Esophagus (tissue), 2 donors: Measurements from ENCODE around the gene WTAP. TPM values are rescaled to one million over a fixed set of nuclear protein-coding genes. Genes with fewer than 3 reads are reported as not detected.
"Not testable (repeated sequence)": the region's sequence is repeated elsewhere in the genome, so short reads cannot be mapped to it uniquely, and the experiment has no call there.

Experiments used
- H3K27ac ChIP-seq, 2 donors: one replicate each; pipeline ENCODE4 v1.5.1; 2013; ENCODE audit warnings: low read depth in 2 of 2, mild to moderate bottlenecking in 2 of 2, inconsistent platforms in 1 of 2, low read length in 1 of 2, moderate library complexity in 1 of 2
- H3K27me3 ChIP-seq, 2 donors: one replicate each; pipeline ENCODE4 v1.6.1; 2013; ENCODE audit warnings: low read length in 2 of 2, control low read depth in 1 of 2, mild to moderate bottlenecking in 1 of 2; ENCODE audit not compliant: insufficient read depth in 2 of 2, control insufficient read depth in 1 of 2
- H3K36me3 ChIP-seq, 2 donors: one replicate each; pipeline ENCODE4 v1.6.1; 2013; ENCODE audit warnings: low read length in 1 of 2; ENCODE audit not compliant: control insufficient read depth in 2 of 2, insufficient read depth in 2 of 2
- H3K4me1 ChIP-seq, 2 donors: one replicate each; pipeline ENCODE4 v1.6.1; 2013; ENCODE audit warnings: low read length in 1 of 2; ENCODE audit not compliant: control insufficient read depth in 2 of 2, insufficient read depth in 2 of 2
- H3K4me3 ChIP-seq, 2 donors: one replicate each; pipeline ENCODE4 v1.5.1; 2013; ENCODE audit warnings: low read length in 2 of 2, mild to moderate bottlenecking in 2 of 2, low read depth in 1 of 2, moderate library complexity in 1 of 2
- H3K9me3 ChIP-seq, 2 donors: one replicate each; pipeline ENCODE4 v1.6.1; 2013; ENCODE audit warnings: mild to moderate bottlenecking in 2 of 2, low read depth in 1 of 2, low read length in 1 of 2, moderate library complexity in 1 of 2; ENCODE audit not compliant: control insufficient read depth in 2 of 2, insufficient read depth in 1 of 2
- WGBS, 2 donors: extraction: QIAGEN DNeasy Blood & Tissue Kit; methylation state at CpG; one replicate each; pipeline ENCODE4 v1.1.7; 2013; 5-methylcytosine and 5-hydroxymethylcytosine counted together
- polyA plus RNA-seq, 2 donors: library from polyadenylated mRNA; stranded (reverse); fragments of 200-250 nt; gene quantifications; one replicate each; pipeline ENCODE4 v1.2.3, GENCODE V29; 2013
- donor health status: healthy with polysubstance abuse.
- donor health status: Bipolar disorder and iron deficiency.

WTAP gene
- polyA plus RNA-seq, 2 donors: 55.8 to 75.6 TPM

- WGBS, 2 donors: 76 to 82% methylated on average over 5 of the region's 5 CpGs
- Histone ChIP-seq H3K36me3 (peaks cover 5% of the 10 kb centered on the region in 2 donors), H3K9me3 (no peaks in the 10 kb centered on the region), H3K4me3 (no peak overlapping the region), H3K4me1 (no peaks in the 10 kb centered on the region), H3K27ac (no peak overlapping the region), H3K27me3 (no peaks in the 10 kb centered on the region)
Measured at GRCh38 chr6:159686040-159686439, 41.3 kb upstream of the WTAP start.

- WGBS, 2 donors: 78 to 80% methylated on average over 3 of the region's 3 CpGs
- Histone ChIP-seq H3K4me3 (no peak overlapping the region), H3K9me3 (no peaks in the 10 kb centered on the region), H3K4me1 (peaks cover 0 to under 1% of the 10 kb centered on the region in 2 donors), H3K36me3 (peaks cover 4 to 5% of the 10 kb centered on the region in 2 donors), H3K27ac (no peak overlapping the region), H3K27me3 (no peaks in the 10 kb centered on the region)
Measured at GRCh38 chr6:159686703-159687102, 40.6 kb upstream of the WTAP start.

- H3K4me1 ChIP-seq: peaks cover 0 to 4% of the 10 kb centered on the region in 2 donors
- H3K27ac ChIP-seq: no peak overlapping the region
- no peaks in the 10 kb centered on the region for H3K9me3 ChIP-seq
- no peak overlapping the region for H3K4me3 ChIP-seq
- WGBS, 2 donors: 92 to 94% methylated on average over 9 of the region's 9 CpGs
- peaks cover 5 to 6% of the 10 kb centered on the region in 2 donors for H3K36me3 ChIP-seq
- no peaks in the 10 kb centered on the region for H3K27me3 ChIP-seq
Measured at GRCh38 chr6:159687341-159687740, 40.0 kb upstream of the WTAP start.

- H3K4me3 ChIP-seq: no peak overlapping the region
Measured at GRCh38 chr6:159688266-159688905, 38.9 kb upstream of the WTAP start.

GRCh38 chr6:159689001-159689400, 38.3 kb upstream of the WTAP start:
- Histone ChIP-seq H3K27ac (no peak overlapping the region), H3K27me3 (no peaks in the 10 kb centered on the region), H3K4me3 (no peak overlapping the region), H3K9me3 (no peaks in the 10 kb centered on the region), H3K36me3 (peaks cover 3 to 6% of the 10 kb centered on the region in 2 donors), H3K4me1 (peaks cover 0 to 4% of the 10 kb centered on the region in 2 donors)
- WGBS, 2 donors: 74 to 84% methylated on average over 6 of the region's 6 CpGs

More at GRCh38 chr6:159688266-159688905, 38.9 kb upstream of the WTAP start:
- Histone ChIP-seq H3K9me3 (no peaks in the 10 kb centered on the region), H3K27ac (no peak overlapping the region), H3K36me3 (peaks cover 3 to 6% of the 10 kb centered on the region in 2 donors), H3K4me1 (peaks cover 0 to 4% of the 10 kb centered on the region in 2 donors), H3K27me3 (no peaks in the 10 kb centered on the region)
- WGBS, 2 donors: 64 to 73% methylated on average over 5 of the region's 5 CpGs

GRCh38 chr6:159690135-159690534, 37.2 kb upstream of the WTAP start:
- H3K4me3 ChIP-seq: not testable (repeated sequence)

GRCh38 chr6:159691133-159691962, 36.0 kb upstream of the WTAP start:
- Histone ChIP-seq H3K9me3 (no peaks in the 10 kb centered on the region), H3K27ac (peak overlapping the region; percentile 96 to 99), H3K4me1 (peaks cover 0 to 4% of the 10 kb centered on the region in 2 donors), H3K27me3 (no peaks in the 10 kb centered on the region), H3K4me3 (peak overlapping the region; percentile 79 to 97), H3K36me3 (peaks cover 3 to 6% of the 10 kb centered on the region in 2 donors)
- WGBS, 2 donors: 5 to 9% methylated on average over 11 of the region's 11 CpGs

More at GRCh38 chr6:159690135-159690534, 37.2 kb upstream of the WTAP start:
- 92% methylated on average over 13 of the region's 13 CpGs for WGBS, 2 donors
- not testable (repeated sequence) for H3K9me3 ChIP-seq, H3K27me3 ChIP-seq, H3K36me3 ChIP-seq, H3K27ac ChIP-seq, H3K4me1 ChIP-seq

GRCh38 chr6:159691963-159692287, 35.4 kb upstream of the WTAP start:
- Histone ChIP-seq H3K4me3 (peak overlapping the region; percentile 79 to 97), H3K27me3 (no peaks in the 10 kb centered on the region), H3K27ac (peak overlapping the region; percentile 96 to 99), H3K9me3 (no peaks in the 10 kb centered on the region), H3K36me3 (peaks cover 3 to 6% of the 10 kb centered on the region in 2 donors), H3K4me1 (peaks cover 0 to 4% of the 10 kb centered on the region in 2 donors)
- 16 to 26% methylated on average over 7 of the region's 7 CpGs for WGBS, 2 donors

GRCh38 chr6:159692303-159693127, 34.8 kb upstream of the WTAP start:
- WGBS, 2 donors: 1% methylated on average over 54 to 66 of the region's 66 CpGs
- Histone ChIP-seq H3K27ac (peak overlapping the region; percentile 96 to 99), H3K36me3 (peaks cover 3 to 6% of the 10 kb centered on the region in 2 donors), H3K4me3 (peak overlapping the region; percentile 79 to 97), H3K27me3 (no peaks in the 10 kb centered on the region), H3K9me3 (no peaks in the 10 kb centered on the region), H3K4me1 (peaks cover 0 to 4% of the 10 kb centered on the region in 2 donors)
